Tibial nerve (tissue), 4 donors: Measurements from ENCODE around the gene RASA3. TPM values are rescaled to one million over a fixed set of nuclear protein-coding genes. Genes with fewer than 3 reads are reported as not detected.

Experiments used
- DNase-seq, 2 donors: peaks; one replicate each; pipeline ENCODE4 v3.0.0-alpha.2; 2019; ENCODE audit warnings: low spot score in 2 of 2
- H3K27ac ChIP-seq, 4 donors: fragments of 200-600 bp; sonication (generic) in 3 of 4; one replicate each; pipeline ENCODE4 v1.5.1; 2017 to 2019; ENCODE audit warnings: mild to moderate bottlenecking in 1 of 4
- H3K27me3 ChIP-seq, 2 donors: fragments of 200-600 bp; sonication (generic) in 1 of 2; one replicate each; pipeline versions ENCODE4 v1.5.1 to v1.6.0; 2017 to 2019
- H3K36me3 ChIP-seq, 3 donors: fragments of 200-600 bp; sonication (generic); one replicate each; pipeline ENCODE4 v1.5.1; 2018 to 2019
- H3K4me1 ChIP-seq, 4 donors: fragments of 200-600 bp; sonication (generic) in 3 of 4; one replicate each; pipeline ENCODE4 v1.5.1; 2017 to 2019
- H3K4me3 ChIP-seq, 4 donors: fragments of 200-600 bp; sonication (generic) in 3 of 4; one replicate each; pipeline ENCODE4 v1.5.1; 2017 to 2019; ENCODE audit warnings: mild to moderate bottlenecking in 1 of 4, moderate library complexity in 1 of 4
- H3K9me3 ChIP-seq, 4 donors: fragments of 200-600 bp; sonication (generic) in 3 of 4; one replicate each; pipeline ENCODE4 v1.5.1; 2017 to 2019
- CTCF ChIP-seq, 5 experiments: fragments of 200-600 bp in 3 of 5; fragments of 450-650 bp in 2 of 5; sonication (generic) in 3 of 5; IDR thresholded peaks; one replicate each; pipeline ENCODE4 v1.5.1; 2016 to 2019; ENCODE audit warnings: antibody characterized with exemption in 5 of 5, mild to moderate bottlenecking in 3 of 5, moderate library complexity in 2 of 5
- EP300 ChIP-seq, 2 donors: sonication (generic); formaldehyde crosslinking; IDR thresholded peaks; one replicate each; pipeline ENCODE4 v1.6.1; 2017; ENCODE audit warnings: antibody characterized with exemption in 2 of 2, mild to moderate bottlenecking in 1 of 2
- POLR2A ChIP-seq, 2 donors: fragments of 450-650 bp; IDR thresholded peaks; one replicate each; pipeline ENCODE4 v1.6.1; 2017; ENCODE audit warnings: antibody characterized with exemption in 2 of 2, mild to moderate bottlenecking in 2 of 2, moderate library complexity in 2 of 2
- WGBS, 2 donors: methylation state at CpG; one replicate each; pipeline ENCODE4 v1.1.5; 2018; 5-methylcytosine and 5-hydroxymethylcytosine counted together
- total RNA-seq, 4 donors: library from RNA; depleted of rRNA; stranded (reverse); fragments of >200 nt; gene quantifications; one replicate each; pipeline ENCODE4 v1.1.0, GENCODE V29; 2016

Gene RASA3
- total RNA-seq, 4 donors from 2014 or later, result 36.2 to 63.3 (median 46.3) TPM

GRCh38 chr13:114066956-114067355, 65.5 kb downstream of the RASA3 start:
- 75 to 85% methylated on average over 4 to 5 of the region's 7 CpGs for WGBS, 2 donors
- peak overlapping the region; percentile 86 to 99 (median 94) for H3K27ac ChIP-seq
- H3K4me1 ChIP-seq, result peaks cover 3 to 83% (median 65%) of the 10 kb centered on the region in 4 donors
- no peak overlapping the region for H3K4me3 ChIP-seq
- TF ChIP-seq CTCF (IDR thresholded peaks at IDR 0.05) (no peak), POLR2A (IDR thresholded peaks at IDR 0.05) (no peak), EP300 (IDR thresholded peaks at IDR 0.05) (no peak)
- H3K36me3 ChIP-seq, result no peaks in the 10 kb centered on the region
- no peaks in the 10 kb centered on the region for H3K9me3 ChIP-seq
- H3K27me3 ChIP-seq, result no peaks in the 10 kb centered on the region
- no peak for DNase-seq

GRCh38 chr13:114065926-114066774, 66.3 kb downstream of the RASA3 start:
- H3K27me3 ChIP-seq, result no peaks in the 10 kb centered on the region
- TF ChIP-seq POLR2A (IDR thresholded peaks at IDR 0.05) (no peak), CTCF (IDR thresholded peaks at IDR 0.05) (no peak), EP300 (IDR thresholded peaks at IDR 0.05) (no peak)
- no peak for DNase-seq
- H3K36me3 ChIP-seq, result no peaks in the 10 kb centered on the region
- H3K27ac ChIP-seq, result peak overlapping the region; percentile 86 to 99 (median 94)
- H3K4me1 ChIP-seq, result peaks cover 3 to 80% (median 65%) of the 10 kb centered on the region in 4 donors
- peak overlapping the region in 2 of 4 donors; percentile 40 to 50 for H3K4me3 ChIP-seq
- no peaks in the 10 kb centered on the region for H3K9me3 ChIP-seq
- 74 to 79% methylated on average over 31 to 35 of the region's 35 CpGs for WGBS, 2 donors

GRCh38 chr13:114065141-114065925, 67.1 kb downstream of the RASA3 start:
- DNase-seq, result peak; percentile 70 to 86
- TF ChIP-seq POLR2A (IDR thresholded peaks at IDR 0.05) (peak; percentile 15 to 22), CTCF (IDR thresholded peaks at IDR 0.05) (peak in 2 of 5 experiments; percentile 25 to 27), EP300 (IDR thresholded peaks at IDR 0.05) (peak; percentile 83 to 91)
- Histone ChIP-seq H3K36me3 (no peaks in the 10 kb centered on the region), H3K4me1 (peaks cover 3 to 87% (median 69%) of the 10 kb centered on the region in 4 donors), H3K27ac (peak overlapping the region; percentile 86 to 99 (median 94)), H3K4me3 (peak overlapping the region; percentile 9 to 50 (median 42)), H3K27me3 (no peaks in the 10 kb centered on the region), H3K9me3 (no peaks in the 10 kb centered on the region)
- 2 to 4% methylated on average over 21 to 23 of the region's 25 CpGs for WGBS, 2 donors

GRCh38 chr13:114064450-114065140, 67.8 kb downstream of the RASA3 start:
- no peak for DNase-seq
- Histone ChIP-seq H3K27me3 (no peaks in the 10 kb centered on the region), H3K4me3 (peak overlapping the region; percentile 9 to 50 (median 42)), H3K9me3 (no peaks in the 10 kb centered on the region), H3K36me3 (no peaks in the 10 kb centered on the region), H3K4me1 (peaks cover 3 to 95% (median 74%) of the 10 kb centered on the region in 4 donors), H3K27ac (peak overlapping the region; percentile 86 to 99 (median 94))
- 12 to 14% methylated on average over 14 to 17 of the region's 20 CpGs for WGBS, 2 donors
- TF ChIP-seq EP300 (IDR thresholded peaks at IDR 0.05), result no peak
- peak in 1 of 5 experiments; percentile 16 for TF ChIP-seq CTCF (IDR thresholded peaks at IDR 0.05)
- no peak for TF ChIP-seq POLR2A (IDR thresholded peaks at IDR 0.05)
